GM12873 (cell line): ENCODE results near the gene IMMP2L.

Source experiments
- TF ChIP-seq, protein P1 (sequence below): IDR thresholded peaks from 2 replicates; pipeline ENCODE4 v1.5.1; 2012; ENCODE audit warnings: low read depth, mild to moderate bottlenecking, moderate library complexity, low read length, control low read depth; ENCODE audit not compliant: insufficient read depth; ENCODE audit errors: missing control alignments

The IMMP2L gene

DNA sequence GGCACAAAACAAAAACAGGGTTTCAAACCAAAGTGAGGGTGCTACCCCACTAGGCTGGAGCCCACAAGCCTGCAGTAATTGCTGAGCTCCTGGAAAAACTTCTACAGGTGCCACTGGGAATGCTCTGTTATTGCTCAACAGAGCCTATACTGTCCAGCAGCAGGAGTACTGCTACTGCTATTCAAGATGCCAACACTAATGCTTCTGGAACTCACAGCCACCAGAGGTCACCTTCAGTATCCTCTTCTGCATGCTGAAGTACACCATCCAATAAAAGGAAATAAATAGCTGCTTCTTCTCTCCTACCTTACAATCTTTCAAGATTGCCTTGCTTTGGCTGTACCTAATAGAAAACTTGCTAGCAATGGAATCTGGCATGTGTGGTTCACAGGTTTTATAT is 249.3 kb downstream of the IMMP2L start:
- TF ChIP-seq, protein P1, sequence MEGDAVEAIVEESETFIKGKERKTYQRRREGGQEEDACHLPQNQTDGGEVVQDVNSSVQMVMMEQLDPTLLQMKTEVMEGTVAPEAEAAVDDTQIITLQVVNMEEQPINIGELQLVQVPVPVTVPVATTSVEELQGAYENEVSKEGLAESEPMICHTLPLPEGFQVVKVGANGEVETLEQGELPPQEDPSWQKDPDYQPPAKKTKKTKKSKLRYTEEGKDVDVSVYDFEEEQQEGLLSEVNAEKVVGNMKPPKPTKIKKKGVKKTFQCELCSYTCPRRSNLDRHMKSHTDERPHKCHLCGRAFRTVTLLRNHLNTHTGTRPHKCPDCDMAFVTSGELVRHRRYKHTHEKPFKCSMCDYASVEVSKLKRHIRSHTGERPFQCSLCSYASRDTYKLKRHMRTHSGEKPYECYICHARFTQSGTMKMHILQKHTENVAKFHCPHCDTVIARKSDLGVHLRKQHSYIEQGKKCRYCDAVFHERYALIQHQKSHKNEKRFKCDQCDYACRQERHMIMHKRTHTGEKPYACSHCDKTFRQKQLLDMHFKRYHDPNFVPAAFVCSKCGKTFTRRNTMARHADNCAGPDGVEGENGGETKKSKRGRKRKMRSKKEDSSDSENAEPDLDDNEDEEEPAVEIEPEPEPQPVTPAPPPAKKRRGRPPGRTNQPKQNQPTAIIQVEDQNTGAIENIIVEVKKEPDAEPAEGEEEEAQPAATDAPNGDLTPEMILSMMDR: no peak

DNA sequence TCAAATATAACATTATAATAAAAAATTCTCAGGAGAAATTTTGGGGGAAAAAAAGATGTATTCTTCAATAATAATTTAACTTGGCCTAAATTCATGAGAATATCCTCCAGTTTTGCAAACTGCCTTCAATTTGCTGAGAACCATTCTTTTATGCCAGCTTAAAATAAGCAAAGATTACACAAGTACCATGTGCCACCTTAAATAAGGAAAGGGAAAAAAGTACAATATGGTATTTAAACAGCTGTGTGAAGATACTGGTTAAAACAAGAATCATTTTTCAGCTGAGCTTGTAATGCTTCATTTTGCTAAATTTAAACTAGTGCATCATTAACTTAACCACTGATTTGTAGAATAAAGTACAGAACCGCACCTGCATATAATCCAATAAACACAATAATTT is 253.6 kb downstream of the IMMP2L start:
- TF ChIP-seq, protein P1: no peak

DNA sequence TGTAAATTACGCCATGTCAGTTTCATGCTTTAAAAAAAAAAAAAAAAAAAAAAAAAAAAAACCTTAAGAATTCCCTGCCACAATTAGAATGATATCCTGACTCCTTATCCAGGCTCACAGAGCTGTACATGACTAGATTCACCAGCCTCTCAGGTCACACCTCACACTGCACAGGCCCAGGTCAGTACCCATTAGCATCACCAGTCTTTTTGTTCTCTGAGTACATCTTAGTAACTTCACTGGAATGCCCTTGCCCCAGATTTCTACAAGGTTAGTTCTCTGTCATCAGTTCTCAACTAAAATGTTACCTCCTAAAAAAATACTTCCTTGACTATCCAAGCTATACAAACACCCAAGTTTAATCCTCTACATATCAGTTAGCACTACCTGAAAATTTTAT is 260.4 kb downstream of the IMMP2L start:
- TF ChIP-seq, protein P1: no peak

DNA sequence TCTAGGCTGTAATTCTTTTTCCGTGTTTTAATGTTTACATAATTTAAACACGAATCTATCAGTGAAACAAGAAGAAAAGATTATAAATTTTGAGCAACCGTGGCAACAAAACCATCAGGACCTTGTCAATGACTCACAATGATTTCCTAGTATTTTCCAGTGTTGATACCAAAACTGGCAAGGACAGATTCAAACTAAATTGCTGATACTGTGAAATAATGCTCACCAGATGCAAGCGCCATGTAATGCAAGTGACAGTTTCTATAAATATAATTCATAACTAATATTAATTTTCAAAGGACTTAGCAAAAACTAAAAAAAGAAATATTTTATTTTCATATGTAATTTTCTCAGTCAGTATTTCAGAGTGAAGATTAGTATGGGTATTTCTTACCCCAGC is 267.8 kb downstream of the IMMP2L start:
- TF ChIP-seq, protein P1: no peak

DNA sequence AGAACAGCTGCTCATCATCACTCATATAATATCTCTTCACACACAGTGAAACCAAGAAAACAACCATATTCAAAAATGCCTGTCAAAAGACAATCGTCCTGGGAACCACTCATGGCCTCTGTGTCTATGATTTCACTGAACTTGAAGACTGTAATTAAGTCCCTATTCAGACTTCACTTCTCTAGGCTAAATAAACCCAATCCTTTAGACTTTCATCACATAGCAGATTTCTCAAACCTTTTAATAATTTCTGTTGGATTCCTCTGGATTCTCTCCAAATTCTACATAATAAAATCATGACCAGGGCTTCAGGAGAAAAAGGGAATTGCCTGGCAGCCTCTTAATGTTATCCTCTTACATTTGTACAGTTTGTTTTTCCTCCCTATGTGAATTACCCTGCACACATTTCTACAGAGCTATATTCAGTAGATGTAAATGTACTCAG is 270.2 kb downstream of the IMMP2L start:
- TF ChIP-seq, protein P1: no peak

DNA sequence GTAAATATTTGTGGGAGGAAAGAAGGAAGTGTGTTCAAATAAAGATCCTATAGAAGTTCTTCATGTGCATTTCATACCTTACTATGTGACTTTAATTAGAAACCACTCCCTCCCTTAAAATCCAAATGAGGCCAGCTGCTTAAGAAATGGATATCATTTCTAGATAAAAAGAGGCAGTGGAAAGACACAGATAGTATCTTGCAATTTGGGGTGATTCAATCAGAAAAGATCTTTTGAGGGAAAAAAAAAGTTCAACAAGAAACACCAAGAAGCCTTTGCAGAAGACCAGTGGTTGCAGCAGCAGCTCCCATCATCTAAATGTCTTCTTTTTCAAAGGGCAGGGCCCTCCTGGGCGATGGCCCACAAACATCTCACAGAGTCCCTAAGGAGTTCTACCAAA is 271.3 kb downstream of the IMMP2L start:
- TF ChIP-seq, protein P1: no peak

DNA sequence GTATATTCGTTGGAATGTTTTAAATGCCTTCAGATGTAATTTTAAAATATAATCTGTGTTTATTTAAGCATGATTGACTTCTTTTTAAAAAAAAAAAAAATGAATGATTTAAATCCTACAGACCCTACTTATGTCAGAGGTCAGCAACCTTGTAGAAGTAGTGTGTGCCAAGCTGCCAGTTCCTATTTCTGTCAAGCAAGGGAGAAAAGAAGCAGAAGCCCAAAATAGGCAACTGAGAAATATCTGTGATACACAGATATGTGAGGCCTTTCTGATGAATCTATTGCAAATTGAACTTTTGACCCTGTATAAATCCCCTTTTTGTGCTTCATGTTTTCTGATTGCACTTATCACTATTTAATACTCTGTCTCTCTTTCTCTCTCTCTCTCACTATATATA is 271.9 kb downstream of the IMMP2L start:
- TF ChIP-seq, protein P1: no peak
